H1 (cell line): ENCODE data around the gene GLYR1.

Source experiments
- CEBPB ChIP-seq: IDR thresholded peaks from 2 replicates; pipeline ENCODE4 v1.6.1; 2012; ENCODE audit warnings: low read depth, low read length
- CTCF ChIP-seq, 3 experiments: IDR thresholded peaks; 1 replicate in 2 of 3; 2 replicates in 1 of 3; pipeline versions ENCODE4 v1.5.1 to v1.6.1; 2011; ENCODE audit warnings: low read length in 3 of 3, mild to moderate bottlenecking in 3 of 3, inconsistent platforms in 2 of 3, low read depth in 1 of 3, moderate library complexity in 1 of 3; ENCODE audit not compliant: insufficient read depth in 1 of 3; ENCODE audit errors: control extremely low read depth in 1 of 3
- EGR1 ChIP-seq: IDR thresholded peaks from 2 replicates; pipeline ENCODE4 v1.6.1; 2011; ENCODE audit warnings: low read depth, low read length, borderline replicate concordance
- HDAC6 ChIP-seq: IDR thresholded peaks from one replicate; pipeline ENCODE4 v1.7.1; 2012; ENCODE audit warnings: low read depth, mild to moderate bottlenecking, inconsistent platforms, low read length, moderate library complexity
- POU5F1 ChIP-seq: IDR thresholded peaks from 2 replicates; pipeline ENCODE4 v1.6.1; 2011; ENCODE audit warnings: low read depth, mild to moderate bottlenecking, low read length, moderate library complexity
- TBP ChIP-seq: IDR thresholded peaks from 2 replicates; pipeline ENCODE4 v1.6.1; 2011; ENCODE audit warnings: low read depth, low read length, improper control_type of control experiment
- TEAD4 ChIP-seq: IDR thresholded peaks from 2 replicates; pipeline ENCODE4 v1.6.1; 2012; ENCODE audit warnings: low read depth, low read length, inconsistent platforms, mixed read lengths
- ZNF274 ChIP-seq: IDR thresholded peaks from 2 replicates; pipeline ENCODE4 v1.7.0; 2012; ENCODE audit warnings: low read length, borderline replicate concordance; ENCODE audit errors: extremely low read depth

GRCh38 chr16:4795181-4795827, 51.8 kb downstream of the GLYR1 start, which contains the start of gene SMIM22:
- no peak for TF ChIP-seq EGR1
- TF ChIP-seq CEBPB = no peak
- no peak for TF ChIP-seq POU5F1
- no peak for TF ChIP-seq ZNF274
- TF ChIP-seq HDAC6 = no peak
- no peak for TF ChIP-seq CTCF (IDR thresholded peaks at IDR 0.05; ENCODE audit: control extremely low read depth in 1 of 3, insufficient read depth in 1 of 3, low read depth in 1 of 3, low read length in 3 of 3)
- no peak for TF ChIP-seq TEAD4
- no peak for TF ChIP-seq TBP
